K562 (cell line): ENCODE results near the gene FCHO2. TPM values are rescaled to one million over a fixed set of nuclear protein-coding genes. Genes with fewer than 3 reads are reported as not detected.

Source experiments
- ATAC-seq: fragments of 200-7000 bp; cut with Tn5 transposase; 3 replicates; pipeline ENCODE4 v1.9.1; 2020; ENCODE audit warnings: moderate library complexity
- BruUV-seq: library from RNA; stranded (reverse); fragments of 400-500 nt; replicated peaks from 2 replicates; lab custom pipeline; 2021; lab: Mats Ljungman, UMichigan
- CTCF ChIA-PET: fragments of 300-600 bp; formaldehyde crosslinking; extraction: SDS; loops from one replicate; lab custom pipeline; 2021; ENCODE audit warnings: low intra/inter-chr PET ratio; lab: Yijun Ruan, JAX
- POLR2A ChIA-PET: fragments of 300-600, 350-650 bp; sonication (Branson Sonifier 250); formaldehyde crosslinking; extraction: SDS; loops from one replicate; lab custom pipeline; 2021; ENCODE audit warnings: antibody characterized with exemption, inconsistent platforms; lab: Yijun Ruan, JAX
- DNase-seq, 4 experiments: peaks; one replicate each; pipeline versions ENCODE4 v3.0.0 to v3.0.0-alpha.2; 2011 to 2018; ENCODE audit warnings: low spot score in 3 of 4, mixed read lengths in 3 of 4; ENCODE audit errors: extremely low read depth in 1 of 4
- FAIRE-seq: peaks from 2 replicates; lab custom pipeline; 2011; peaks lifted over from hg19 to GRCh38; lab: Jason Lieb, UNC
- H2AFZ ChIP-seq: 2 replicates; pipeline ENCODE4 v1.6.0; 2011; ENCODE audit warnings: low read depth, low read length, control low read depth, inconsistent platforms
- H3K27ac ChIP-seq: fragments of 200-600 bp; 3 replicates; pipeline ENCODE4 v1.8.0; 2011; ENCODE audit warnings: low read depth, mild to moderate bottlenecking, control low read depth, inconsistent platforms, low read length, moderate library complexity, mixed read lengths; ENCODE audit errors: extremely low read depth
- H3K27me3 ChIP-seq, 2 experiments: fragments of 300-600 bp in 1 of 2; 2 replicates in 1 of 2; 3 replicates in 1 of 2; pipeline versions ENCODE4 v1.6.0 to v1.8.0; 2011; ENCODE audit warnings: inconsistent platforms in 2 of 2, low read length in 2 of 2, mild to moderate bottlenecking in 1 of 2, mixed read lengths in 1 of 2, moderate library complexity in 1 of 2; ENCODE audit not compliant: control insufficient read depth in 2 of 2, insufficient read depth in 2 of 2
- H3K36me3 ChIP-seq: fragments of 300-600 bp; 3 replicates; pipeline ENCODE4 v1.8.0; 2011; ENCODE audit warnings: mild to moderate bottlenecking, low read length, inconsistent platforms; ENCODE audit not compliant: control insufficient read depth, insufficient read depth
- H3K4me1 ChIP-seq, 2 experiments: fragments of 200-600 bp in 1 of 2; replicated peaks in 1 of 2; 2 replicates in 1 of 2; 3 replicates in 1 of 2; pipeline versions ENCODE4 v1.5.1 to v1.8.0; 2011; ENCODE audit warnings: inconsistent platforms in 2 of 2, low read length in 2 of 2, mild to moderate bottlenecking in 1 of 2, mixed read lengths in 1 of 2, moderate library complexity in 1 of 2; ENCODE audit not compliant: control insufficient read depth in 2 of 2, insufficient read depth in 2 of 2
- H3K4me2 ChIP-seq: 2 replicates; pipeline ENCODE4 v1.6.1; 2011; ENCODE audit warnings: low read length, control low read depth, inconsistent platforms, mixed read lengths; ENCODE audit not compliant: insufficient read depth
- H3K4me3 ChIP-seq: fragments of 200-600 bp; sonication (generic), shearing (Covaris generic); 2 replicates; pipeline ENCODE4 v1.5.1; 2016; ENCODE audit warnings: control low read depth, inconsistent platforms
- H3K79me2 ChIP-seq: fragments of 200-600 bp; 3 replicates; pipeline ENCODE4 v1.8.0; 2011; ENCODE audit warnings: low read length, inconsistent platforms; ENCODE audit not compliant: control insufficient read depth, insufficient read depth
- H3K9ac ChIP-seq, 2 experiments: 2 replicates each; pipeline versions ENCODE4 v1.6.0 to v1.6.1; 2011; ENCODE audit warnings: low read depth in 2 of 2, low read length in 2 of 2, control low read depth in 1 of 2, inconsistent platforms in 1 of 2, mild to moderate bottlenecking in 1 of 2, mixed read lengths in 1 of 2; ENCODE audit not compliant: insufficient read depth in 1 of 2
- H3K9me1 ChIP-seq: one replicate; pipeline ENCODE4 v1.6.0; 2011; ENCODE audit warnings: inconsistent platforms, mild to moderate bottlenecking, low read length, moderate library complexity; ENCODE audit not compliant: control insufficient read depth, insufficient read depth
- H3K9me3 ChIP-seq: replicated peaks from 2 replicates; pipeline ENCODE4 v1.5.1; 2011; ENCODE audit warnings: low read depth, low read length, inconsistent platforms; ENCODE audit not compliant: control insufficient read depth, insufficient read depth
- H4K20me1 ChIP-seq: replicated peaks from 2 replicates; pipeline ENCODE4 v1.6.1; 2011; ENCODE audit warnings: low read length, inconsistent platforms, mixed read lengths; ENCODE audit not compliant: control insufficient read depth, insufficient read depth
- CBFA2T3 ChIP-seq: fragments of 450-650 bp; IDR thresholded peaks from 2 replicates; pipeline ENCODE4 v1.6.1; 2017
- DACH1 ChIP-seq: fragments of 450-650 bp; IDR thresholded peaks from 2 replicates; pipeline ENCODE4 v1.6.1; 2018; ENCODE audit not compliant: partially characterized antibody
- E2F3 ChIP-seq: fragments of 250-450 bp; sonication (Bioruptor Pico); IDR thresholded peaks from 2 replicates; pipeline ENCODE4 v1.4.0; 2020; ENCODE audit warnings: mild to moderate bottlenecking
- NFYB ChIP-seq: IDR thresholded peaks from 2 replicates; pipeline ENCODE4 v1.6.1; 2011; ENCODE audit warnings: mild to moderate bottlenecking, moderate library complexity; ENCODE audit not compliant: insufficient read length; ENCODE audit errors: extremely low read depth
- NONO ChIP-seq, 2 experiments: fragments of 200-400 bp in 1 of 2; fragments of 450-650 bp in 1 of 2; formaldehyde crosslinking in 1 of 2; IDR thresholded peaks; 2 replicates each; pipeline ENCODE4 v1.6.1; 2017; ENCODE audit warnings: low read depth in 2 of 2, mild to moderate bottlenecking in 2 of 2, moderate library complexity in 2 of 2, low read length in 1 of 2
- RBM22 ChIP-seq: fragments of 200-400 bp; formaldehyde crosslinking; IDR thresholded peaks from 2 replicates; pipeline ENCODE4 v1.6.1; 2018; ENCODE audit warnings: low read length, low read depth; ENCODE audit not compliant: poor library complexity, severe bottlenecking
- SMAD4 ChIP-seq: fragments of 250-450 bp; sonication (Bioruptor Pico); conservative IDR thresholded peaks from 2 replicates; pipeline ENCODE4 v1.8.0; 2021; ENCODE audit warnings: inconsistent platforms, mild to moderate bottlenecking, moderate library complexity
- TRIM24 ChIP-seq, 2 experiments: fragments of 450-650 bp; IDR thresholded peaks; 2 replicates each; pipeline ENCODE4 v1.6.1; 2016
- ZNF121 ChIP-seq: sonication (generic); formaldehyde crosslinking; conservative IDR thresholded peaks from 2 replicates; pipeline ENCODE4 v1.8.0; 2022; ENCODE audit warnings: missing genetic modification reagents
- ZNF224 ChIP-seq: sonication (generic); formaldehyde crosslinking; IDR thresholded peaks from 2 replicates; pipeline ENCODE4 v1.8.0; 2022; ENCODE audit warnings: mild to moderate bottlenecking, missing genetic modification reagents
- ZNF316 ChIP-seq: fragments of 450-650 bp; IDR thresholded peaks from 2 replicates; pipeline ENCODE4 v1.6.1; 2016
- ZNF830 ChIP-seq: fragments of 250-450 bp; sonication (Bioruptor Pico); IDR thresholded peaks from 2 replicates; pipeline ENCODE4 v1.5.0; 2021; ENCODE audit warnings: mild to moderate bottlenecking
- WGBS: fragments of 100-300 bp; shearing (Covaris generic); methylation state at CpG from one replicate; pipeline ENCODE4 v1.1.6; 2016; ENCODE audit warnings: low coverage, mixed read lengths; ENCODE audit not compliant: insufficient coverage; ENCODE audit errors: missing lambda C conversion rate; 5-methylcytosine and 5-hydroxymethylcytosine counted together
- in situ Hi-C: fragments of 300-500 bp; cut with MboI; formaldehyde crosslinking; loops from 4 replicates; pipeline ENCODE4 v1.15.0; 2018; ENCODE audit warnings: inconsistent platforms, mixed read lengths
- intact Hi-C: fragments of 100-400 bp; cut with micrococcal nuclease; formaldehyde crosslinking; loops from 2 replicates; pipeline ENCODE4 v1.14.2; 2022
- polyA plus RNA-seq, 8 experiments: library from polyadenylated mRNA; depleted of rRNA in 4 of 8; stranded (reverse) in 5 of 8; unstranded in 3 of 8; fragments of >200 nt; fragmentation: Nextera tagmentation in 2 of 8; fragmentation: Illumina TruSeq in 1 of 8; extraction: Ambion mirVana in 2 of 8; extraction: Trizol in 1 of 8; gene quantifications; 2 replicates each; pipeline versions ENCODE4 v1.2.1 to v1.2.3, GENCODE V29; 2011 to 2014; ENCODE audit warnings: inconsistent platforms in 1 of 8, missing spikeins in 1 of 8
- total RNA-seq, 7 experiments: library from RNA; depleted of rRNA in 6 of 7; stranded (reverse); fragments of >200 nt in 6 of 7; fragmentation: Illumina TruSeq in 2 of 7; extraction: Trizol in 2 of 7; gene quantifications; 2 replicates each; pipeline versions ENCODE4 v1.2.1 to v1.2.3, GENCODE V29; 2011 to 2021; ENCODE audit warnings: low replicate concordance in 1 of 7

The FCHO2 gene
- total and polyA plus RNA-seq, 9 of the 15 experiments (the other 6 are each of a cell fraction or from before 2014, with no cell fraction given) = 4.4 to 13.4 (median 8.3) TPM

GRCh38 chr5:72957337-72957736, 1.5 kb downstream of the FCHO2 start:
- H2AFZ ChIP-seq = 0 out of 2 replicates have a peak overlapping the region, but pooled peaks have one; percentile 84
- peak overlapping the region; percentile 96 for H3K27ac ChIP-seq
- WGBS = 4% methylated on average over 1 of the region's 1 CpG
- peaks cover 4% of the 10 kb centered on the region; the same call in 2 of the 3 replicates for H3K36me3 ChIP-seq
- peak overlapping the region; percentile 3 to 94; a peak in 2 of 4 replicates for H3K9ac ChIP-seq
- peaks cover 19 to 28% of the 10 kb centered on the region in 2 experiments for H3K4me1 ChIP-seq
- peak; percentile 11 for FAIRE-seq
- no peaks in the 10 kb centered on the region for H3K27me3 ChIP-seq
- peak overlapping the region; percentile 95 for H3K4me2 ChIP-seq
- no peaks in the 10 kb centered on the region for H3K9me3 ChIP-seq
- ATAC-seq = peak; percentile 10; the same call in 2 of the 3 replicates
- DNase-seq = peak in 1 of 4 experiments; percentile 30
- TSS peak; percentile 60 for BruUV-seq
- POLR2A ChIA-PET = interaction anchor here (0.7 to 1.0 kb wide), 2 partner anchors 45 to 135 kb away, joined by 3 read pairs; no protein-coding TSS in a partner anchor
- intact Hi-C loops (no loop called here), in situ Hi-C loops (no loop called here)
- H3K4me3 ChIP-seq = peak overlapping the region; percentile 77
- H3K9me1 ChIP-seq = no peaks in the 10 kb centered on the region
- CTCF ChIA-PET = no interaction called here
- H3K79me2 ChIP-seq = peaks cover 81% of the 10 kb centered on the region
- TF ChIP-seq ZNF316 (0 out of 2 replicates have a peak, but pooled peaks have one; percentile 39), DACH1 (peak; percentile 30), TRIM24 (IDR thresholded peaks at IDR 0.05) (no peak), ZNF224 (CRISPR knock-in tag) (no peak), SMAD4 (CRISPR knock-in tag) (no peak), CBFA2T3 (no peak), RBM22 (no peak)
- no peaks in the 10 kb centered on the region for H4K20me1 ChIP-seq

- 95% methylated on average over 1 of the region's 1 CpG for WGBS
- FAIRE-seq (no peak), ATAC-seq (no peak), DNase-seq (no peak)
- no TSS peak for BruUV-seq
- H3K4me1 ChIP-seq = peaks cover 8 to 23% of the 10 kb centered on the region in 2 experiments
- no peak overlapping the region for H3K27ac ChIP-seq
- no peak overlapping the region for H3K4me2 ChIP-seq
- ChIA-PET CTCF (no interaction called here), POLR2A (interaction anchor here (0.5 kb wide), 1 partner anchor 922 kb away, joined by 3 read pairs; no protein-coding TSS in a partner anchor)
- peaks cover 94% of the 10 kb centered on the region for H3K79me2 ChIP-seq
- no peak overlapping the region for H3K4me3 ChIP-seq
- intact Hi-C loops (no loop called here), in situ Hi-C loops (no loop called here)
- peaks cover 4% of the 10 kb centered on the region; the same call in 2 of the 3 replicates for H3K36me3 ChIP-seq
- TF ChIP-seq ZNF121 = peak; percentile 76
- TF ChIP-seq NFYB = peak; percentile 6
- TF ChIP-seq E2F3 = no peak
- no peak for TF ChIP-seq ZNF830 (CRISPR knock-in tag)
- TF ChIP-seq NONO (IDR thresholded peaks at IDR 0.05; ENCODE audit: low read depth in 2 of 2, low read length in 1 of 2) = no peak
- no peaks in the 10 kb centered on the region for H3K27me3 ChIP-seq
- H3K9me1 ChIP-seq = no peaks in the 10 kb centered on the region
- H4K20me1 ChIP-seq = no peaks in the 10 kb centered on the region
- no peaks in the 10 kb centered on the region for H3K9me3 ChIP-seq
- H3K9ac ChIP-seq = no peak overlapping the region; a peak in 1 of 4 replicates
- no peak overlapping the region for H2AFZ ChIP-seq
Measured at GRCh38 chr5:72959257-72959656, 3.4 kb downstream of the FCHO2 start.
